Measurements from ENCODE around the gene EML2. TPM values are rescaled to one million over a fixed set of nuclear protein-coding genes. Genes with fewer than 3 reads are reported as not detected.

Gene EML2
- total RNA-seq, 4 donors from 2014 or later = 3.0 to 6.7 (median 4.8) TPM

DNA sequence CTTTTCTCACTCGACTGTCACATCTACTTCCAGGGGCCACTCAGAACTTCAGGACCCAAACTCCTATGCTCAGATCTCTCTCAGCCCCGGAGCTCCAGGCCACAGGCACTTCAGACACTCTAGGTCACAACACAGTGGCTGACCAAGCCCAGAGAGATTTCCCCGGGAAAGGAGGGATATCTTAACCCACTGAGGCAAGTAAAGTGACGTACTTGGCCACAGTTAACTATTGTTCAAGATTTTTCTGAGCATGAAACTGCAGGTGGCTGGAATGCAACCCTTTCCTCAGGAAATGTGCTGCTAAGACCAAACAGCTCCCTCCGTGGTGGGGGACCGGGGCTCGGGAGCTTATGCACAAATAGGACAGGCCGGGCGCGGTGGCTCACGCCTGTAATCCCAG lies 78.5 kb downstream of the EML2 start:
- Histone ChIP-seq H3K4me3 (no peak overlapping the region), H3K27me3 (no peaks in the 10 kb centered on the region), H3K27ac (no peak overlapping the region), H3K36me3 (no peaks in the 10 kb centered on the region), H3K4me1 (peaks cover 0 to 12% of the 10 kb centered on the region in 2 donors), H3K9me3 (no peaks in the 10 kb centered on the region)
- no peak for ATAC-seq
- no peak for TF ChIP-seq POLR2A (IDR thresholded peaks at IDR 0.05)
- TF ChIP-seq, protein P1, sequence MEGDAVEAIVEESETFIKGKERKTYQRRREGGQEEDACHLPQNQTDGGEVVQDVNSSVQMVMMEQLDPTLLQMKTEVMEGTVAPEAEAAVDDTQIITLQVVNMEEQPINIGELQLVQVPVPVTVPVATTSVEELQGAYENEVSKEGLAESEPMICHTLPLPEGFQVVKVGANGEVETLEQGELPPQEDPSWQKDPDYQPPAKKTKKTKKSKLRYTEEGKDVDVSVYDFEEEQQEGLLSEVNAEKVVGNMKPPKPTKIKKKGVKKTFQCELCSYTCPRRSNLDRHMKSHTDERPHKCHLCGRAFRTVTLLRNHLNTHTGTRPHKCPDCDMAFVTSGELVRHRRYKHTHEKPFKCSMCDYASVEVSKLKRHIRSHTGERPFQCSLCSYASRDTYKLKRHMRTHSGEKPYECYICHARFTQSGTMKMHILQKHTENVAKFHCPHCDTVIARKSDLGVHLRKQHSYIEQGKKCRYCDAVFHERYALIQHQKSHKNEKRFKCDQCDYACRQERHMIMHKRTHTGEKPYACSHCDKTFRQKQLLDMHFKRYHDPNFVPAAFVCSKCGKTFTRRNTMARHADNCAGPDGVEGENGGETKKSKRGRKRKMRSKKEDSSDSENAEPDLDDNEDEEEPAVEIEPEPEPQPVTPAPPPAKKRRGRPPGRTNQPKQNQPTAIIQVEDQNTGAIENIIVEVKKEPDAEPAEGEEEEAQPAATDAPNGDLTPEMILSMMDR (IDR thresholded peaks at IDR 0.05 in 4 of 5, conservative IDR thresholded peaks at IDR 0.05 in 1 of 5) = no peak
- no peak for DNase-seq
- in situ Hi-C loops (cut with MboI; ENCODE audit: low sequenced_read_pairs in 4 of 4) = no loop called here
- intact Hi-C loops (cut with DNase I; ENCODE audit: low total_unique reads) = no loop called here

DNA sequence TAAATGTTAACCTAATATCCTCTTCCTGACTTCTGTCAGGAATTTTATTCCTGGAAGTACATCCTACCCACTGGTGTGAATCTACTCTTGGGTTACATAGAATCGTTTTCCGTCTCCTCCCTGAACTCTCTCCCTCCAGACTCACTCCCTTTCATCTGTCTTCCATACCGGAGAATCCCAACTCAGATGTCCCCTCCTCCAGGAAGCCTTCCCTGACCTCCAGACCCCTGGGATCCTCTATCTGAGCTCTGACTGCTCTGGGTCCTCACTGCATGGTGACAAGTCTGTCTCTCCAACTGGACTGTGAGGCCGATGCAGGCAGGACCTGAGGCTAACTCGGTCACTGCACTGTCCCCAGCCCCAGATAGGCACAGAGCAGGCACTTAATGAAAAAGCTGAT lies 79.2 kb downstream of the EML2 start:
- H3K27me3 ChIP-seq = no peaks in the 10 kb centered on the region
- DNase-seq (no peak), ATAC-seq (no peak)
- no peak overlapping the region for H3K4me3 ChIP-seq
- in situ Hi-C loops (cut with MboI; ENCODE audit: low sequenced_read_pairs in 4 of 4) = no loop called here
- H3K9me3 ChIP-seq = no peaks in the 10 kb centered on the region
- TF ChIP-seq POLR2A (IDR thresholded peaks at IDR 0.05) = no peak
- TF ChIP-seq, protein P1 (IDR thresholded peaks at IDR 0.05 in 4 of 5, conservative IDR thresholded peaks at IDR 0.05 in 1 of 5) = no peak
- intact Hi-C loops (cut with DNase I; ENCODE audit: low total_unique reads) = no loop called here
- H3K36me3 ChIP-seq = no peaks in the 10 kb centered on the region
- H3K4me1 ChIP-seq = peaks cover 0 to 12% of the 10 kb centered on the region in 2 donors
- no peak overlapping the region for H3K27ac ChIP-seq

MicroRNAs encoded within 50 kb of the gene (microRNA counts, 767-probe panel; counts per million panel counts)
- microRNA hsa-miR-330-3p (356 to 448 counts per million in 2 donors), microRNA hsa-miR-330-5p (356 to 448 counts per million in 2 donors), microRNA hsa-miR-642a-5p (356 to 448 counts per million in 2 donors), microRNA hsa-miR-642b-3p (356 to 448 counts per million in 2 donors)

Small RNA genes within 50 kb of the gene (microRNA-seq; reads per million reads assigned to microRNA genes)
- 20.1 to 31.6 reads per million in 2 donors for gene MIR330 (ENCODE audit: borderline replicate concordance in 2 of 2)
- 0 reads per million in 2 donors for gene MIR642A (ENCODE audit: borderline replicate concordance in 2 of 2)
- gene MIR642B (ENCODE audit: borderline replicate concordance in 2 of 2) = 0 reads per million in 2 donors

Other genes with a start within 250 kb of the EML2 start
- 1 to 10 TPM; 1.1 to 6.9 (median 1.5) TPM for gene PPP1R13L, start 234.3 kb downstream of the EML2 start, total RNA-seq
- gene POLR1G, start 232.8 kb downstream of the EML2 start, total RNA-seq = 1 to 10 TPM; 5.1 to 8.3 (median 5.8) TPM
- 100 to 1,000 TPM in 2 of 4 donors, 10 to 100 TPM in 2; 92.1 to 185 (median 103) TPM for gene ERCC1, start 215.5 kb downstream of the EML2 start, total RNA-seq
- 1 to 10 TPM in 2 of 4 donors, under 1 TPM in 1, not detected in 1; 0.17 to 1.8 (median 1.6) TPM for gene FOSB, start 171.4 kb downstream of the EML2 start, total RNA-seq
- 100 to 1,000 TPM in 2 of 4 donors, 10 to 100 TPM in 2; 51.8 to 140 (median 101) TPM for gene RTN2, start 142.3 kb downstream of the EML2 start, total RNA-seq
- gene PPM1N, start 141.0 kb downstream of the EML2 start, total RNA-seq = under 1 TPM in 1 of 4 donors, not detected in 3; 0.76 TPM
- 10 to 100 TPM; 10.2 to 18.2 (median 16.4) TPM for gene VASP, start 131.9 kb downstream of the EML2 start, total RNA-seq
- 10 to 100 TPM; 14.8 to 32.5 (median 20.3) TPM for gene OPA3, start 54.6 kb downstream of the EML2 start, total RNA-seq
- 1 to 10 TPM in 3 of 4 donors, under 1 TPM in 1; 0.46 to 4.2 (median 2.2) TPM for gene GPR4, start 37.2 kb downstream of the EML2 start, total RNA-seq
- gene GIPR, start 28.8 kb upstream of the EML2 start, total RNA-seq = not detected
- gene SNRPD2, start 52.6 kb upstream of the EML2 start, total RNA-seq = 100 to 1,000 TPM; 136 to 167 (median 144) TPM
- gene QPCTL, start 53.3 kb upstream of the EML2 start, total RNA-seq = 1 to 10 TPM in 2 of 4 donors, under 1 TPM in 2; 0.80 to 1.4 (median 0.97) TPM
- gene FBXO46, start 91.5 kb upstream of the EML2 start, total RNA-seq = 10 to 100 TPM in 1 of 4 donors, 1 to 10 TPM in 3; 6.6 to 14.3 (median 8.7) TPM
- not detected for gene MEIOSIN, start 94.0 kb upstream of the EML2 start, total RNA-seq
- gene SIX5, start 129.9 kb upstream of the EML2 start, total RNA-seq = 10 to 100 TPM in 2 of 4 donors, 1 to 10 TPM in 2; 8.2 to 12.2 (median 10.1) TPM
- 100 to 1,000 TPM in 2 of 4 donors, 10 to 100 TPM in 2; 93.0 to 196 (median 116) TPM for gene DMPK, start 143.1 kb upstream of the EML2 start, total RNA-seq
- 100 to 1,000 TPM in 1 of 4 donors, 10 to 100 TPM in 3; 38.6 to 111 (median 56.4) TPM for gene DMWD, start 153.4 kb upstream of the EML2 start, total RNA-seq
- not detected for gene RSPH6A, start 175.9 kb upstream of the EML2 start, total RNA-seq
- 10 to 100 TPM; 14.1 to 64.6 (median 34.9) TPM for gene SYMPK, start 223.8 kb upstream of the EML2 start, total RNA-seq
- gene FOXA3, start 224.9 kb upstream of the EML2 start, total RNA-seq = not detected
- 10 to 100 TPM; 17.1 to 40.6 (median 28.6) TPM for gene IRF2BP1, start 246.7 kb upstream of the EML2 start, total RNA-seq